Stomach (tissue), 9 donors: Measurements from ENCODE around the gene BRI3. TPM values are rescaled to one million over a fixed set of nuclear protein-coding genes. Genes with fewer than 3 reads are reported as not detected.
A peak's percentile ranks its signal among the peaks of the same experiment; 100 is the strongest.

Experiments used
- DNase-seq, 2 donors: peaks; one replicate each; pipeline versions ENCODE4 v3.0.0 to v3.0.0-alpha.2; 2013 to 2019
- H3K27ac ChIP-seq, 5 donors: fragments of 200-600 bp in 4 of 5; sonication (generic) in 4 of 5; one replicate each; pipeline ENCODE4 v1.5.1; 2013 to 2019; ENCODE audit warnings: mild to moderate bottlenecking in 1 of 5, moderate library complexity in 1 of 5
- H3K27me3 ChIP-seq, 3 donors: fragments of 200-600 bp; sonication (generic); one replicate each; pipeline ENCODE4 v1.5.1; 2017 to 2019; ENCODE audit warnings: mixed run types in 1 of 3
- H3K36me3 ChIP-seq, 4 donors: fragments of 200-600 bp; sonication (generic); 1 replicate in 3 of 4; 2 replicates in 1 of 4; pipeline ENCODE4 v1.5.1; 2016 to 2019
- H3K4me1 ChIP-seq, 4 donors: fragments of 200-600 bp; sonication (generic); one replicate each; pipeline ENCODE4 v1.5.1; 2016 to 2019
- H3K4me3 ChIP-seq, 4 donors: fragments of 200-600 bp; sonication (generic) in 3 of 4; one replicate each; pipeline ENCODE4 v1.5.1; 2016 to 2019; ENCODE audit warnings: mild to moderate bottlenecking in 1 of 4
- H3K9me3 ChIP-seq, 4 donors: fragments of 200-600 bp; sonication (generic); one replicate each; pipeline ENCODE4 v1.5.1; 2016 to 2019
- CTCF ChIP-seq, 7 experiments: fragments of 450-650 bp in 4 of 7; fragments of 200-600 bp in 3 of 7; sonication (generic) in 3 of 7; IDR thresholded peaks; one replicate each; pipeline ENCODE4 v1.5.1; 2016 to 2019; ENCODE audit warnings: antibody characterized with exemption in 7 of 7, control low read depth in 2 of 7, mild to moderate bottlenecking in 1 of 7
- EP300 ChIP-seq: sonication (generic); formaldehyde crosslinking; IDR thresholded peaks from one replicate; pipeline ENCODE4 v1.6.1; 2017; ENCODE audit warnings: antibody characterized with exemption
- POLR2A ChIP-seq, 4 donors: fragments of 450-650 bp; IDR thresholded peaks; one replicate each; pipeline ENCODE4 v1.6.1; 2016; ENCODE audit warnings: antibody characterized with exemption in 4 of 4, control low read depth in 2 of 4, mild to moderate bottlenecking in 1 of 4, moderate library complexity in 1 of 4
- POLR2AphosphoS5 ChIP-seq, 3 donors: sonication (generic); formaldehyde crosslinking; IDR thresholded peaks; one replicate each; pipeline ENCODE4 v1.6.1; 2016; ENCODE audit warnings: antibody characterized with exemption in 3 of 3
- WGBS, 5 donors: extraction: QIAGEN DNeasy Blood & Tissue Kit in 3 of 5; methylation state at CpG; one replicate each; pipeline versions ENCODE4 v1.1.5 to v1.1.7; 2013 to 2018; 5-methylcytosine and 5-hydroxymethylcytosine counted together
- intact Hi-C: fragments of 100-400 bp; cut with DNase I; formaldehyde crosslinking; loops from one replicate; pipeline ENCODE4 v1.15.1; 2023; ENCODE audit warnings: low total_unique reads
- polyA plus RNA-seq, 3 donors: library from polyadenylated mRNA; stranded (reverse); fragments of 200-250 nt; gene quantifications; one replicate each; pipeline ENCODE4 v1.2.3, GENCODE V29; 2013
- total RNA-seq, 5 donors: library from RNA; depleted of rRNA; stranded (reverse); fragments of >200 nt; gene quantifications; one replicate each; pipeline versions ENCODE4 v1.1.0 to v1.2.3, GENCODE V29; 2014 to 2016
- donor health status: healthy with polysubstance abuse.
- donor health status: Bipolar disorder and iron deficiency.
- donor health status: healthy.

BRI3 gene
- total and polyA plus RNA-seq, 8 donors: 25.9 to 411 (median 92.8) TPM; not detected in 1

- intact Hi-C loops: no loop called here
- WGBS, 5 donors: 62 to 72% (median 66%) methylated on average over 14 of the region's 14 CpGs
- TF ChIP-seq POLR2A (IDR thresholded peaks at IDR 0.05): no peak
- TF ChIP-seq CTCF (IDR thresholded peaks at IDR 0.05): no peak
- TF ChIP-seq POLR2AphosphoS5 (IDR thresholded peaks at IDR 0.05): no peak
- no peak for TF ChIP-seq EP300
- Histone ChIP-seq H3K9me3 (no peaks in the 10 kb centered on the region), H3K4me1 (peaks cover 0 to 5% (median 0%) of the 10 kb centered on the region in 4 donors), H3K4me3 (no peak overlapping the region), H3K27ac (peak overlapping the region in 2 of 5 donors; percentile 5 to 14), H3K36me3 (no peaks in the 10 kb centered on the region), H3K27me3 (no peaks in the 10 kb centered on the region)
- no peak for DNase-seq
Measured at GRCh38 chr7:98329100-98329790, 47.8 kb downstream of the BRI3 start.

- H3K36me3 ChIP-seq: no peaks in the 10 kb centered on the region
- H3K27ac ChIP-seq: peak overlapping the region in 1 of 5 donors; percentile 5
- DNase-seq: no peak
- H3K27me3 ChIP-seq: no peaks in the 10 kb centered on the region
- intact Hi-C loops: no loop called here
- peaks cover 0 to 5% (median 0%) of the 10 kb centered on the region in 4 donors for H3K4me1 ChIP-seq
- no peak for TF ChIP-seq POLR2AphosphoS5 (IDR thresholded peaks at IDR 0.05)
- TF ChIP-seq POLR2A (IDR thresholded peaks at IDR 0.05): no peak
- no peak for TF ChIP-seq CTCF (IDR thresholded peaks at IDR 0.05)
- H3K4me3 ChIP-seq: no peak overlapping the region
- no peaks in the 10 kb centered on the region for H3K9me3 ChIP-seq
- WGBS, 5 donors: 68 to 78% (median 72%) methylated on average over 9 of the region's 9 CpGs
Measured at GRCh38 chr7:98329791-98330373, 48.4 kb downstream of the BRI3 start.

- Histone ChIP-seq H3K4me1 (peaks cover 0 to 5% (median 0%) of the 10 kb centered on the region in 4 donors), H3K4me3 (no peak overlapping the region), H3K36me3 (no peaks in the 10 kb centered on the region), H3K9me3 (no peaks in the 10 kb centered on the region), H3K27me3 (no peaks in the 10 kb centered on the region), H3K27ac (no peak overlapping the region)
- no peak for TF ChIP-seq EP300
- no peak for TF ChIP-seq CTCF (IDR thresholded peaks at IDR 0.05)
- TF ChIP-seq POLR2AphosphoS5 (IDR thresholded peaks at IDR 0.05): no peak
- TF ChIP-seq POLR2A (IDR thresholded peaks at IDR 0.05): no peak
- intact Hi-C loops: no loop called here
- DNase-seq: no peak
- WGBS, 5 donors: 93 to 96% (median 95%) methylated on average over 5 of the region's 5 CpGs
Measured at GRCh38 chr7:98330926-98331529, 49.5 kb downstream of the BRI3 start.

GRCh38 chr7:98334081-98334480 lies 52.6 kb downstream of the BRI3 start:
- peaks cover 0 to under 1% (median 0%) of the 10 kb centered on the region in 4 donors for H3K36me3 ChIP-seq
- 44 to 66% (median 55%) methylated on average over 1 of the region's 1 CpG for WGBS, 5 donors
- no peak overlapping the region for H3K27ac ChIP-seq
- no peak for TF ChIP-seq POLR2A (IDR thresholded peaks at IDR 0.05)
- TF ChIP-seq POLR2AphosphoS5 (IDR thresholded peaks at IDR 0.05): no peak
- TF ChIP-seq EP300: no peak
- TF ChIP-seq CTCF (IDR thresholded peaks at IDR 0.05): no peak
- DNase-seq: no peak
- intact Hi-C loops: no loop called here
- H3K4me3 ChIP-seq: no peak overlapping the region
- H3K9me3 ChIP-seq: peaks cover 0 to 2% (median 0%) of the 10 kb centered on the region in 4 donors
- no peaks in the 10 kb centered on the region for H3K27me3 ChIP-seq
- peaks cover 0 to 5% (median 0%) of the 10 kb centered on the region in 4 donors for H3K4me1 ChIP-seq
